ENCODE measurements around the gene PRR13. TPM values are rescaled to one million over a fixed set of nuclear protein-coding genes. Genes with fewer than 3 reads are reported as not detected.
A peak's percentile ranks its signal among the peaks of the same experiment; 100 is the strongest.

Gene PRR13
- total RNA-seq, 4 donors from 2014 or later, result 40.3 to 90.4 (median 74.2) TPM

- no peak within 1 kb of the TSS for H3K27ac ChIP-seq
- intact Hi-C loops (cut with DNase I; ENCODE audit: low total_unique reads), result loop anchor here (1.0 kb wide), 1 partner anchor 21 kb away; no protein-coding TSS in a partner anchor
- H3K36me3 ChIP-seq, result no peaks in the 10 kb centered on the region
- peaks cover 2 to 11% of the 10 kb centered on the region in 2 donors for H3K4me1 ChIP-seq
- no peak within 1 kb of the TSS for H3K4me3 ChIP-seq
- H3K9me3 ChIP-seq, result no peaks in the 10 kb centered on the region
- no peak for TF ChIP-seq CTCF (IDR thresholded peaks at IDR 0.05 in 4 of 5, conservative IDR thresholded peaks at IDR 0.05 in 1 of 5)
- no peak for TF ChIP-seq POLR2A (IDR thresholded peaks at IDR 0.05)
- in situ Hi-C loops (cut with MboI; ENCODE audit: low sequenced_read_pairs in 4 of 4), result loop anchor here (5.0 kb wide), 2 partner anchors 66 to 71 kb away; no protein-coding TSS in a partner anchor
- ATAC-seq (no peak), DNase-seq (no peak)
- no peaks in the 10 kb centered on the region for H3K27me3 ChIP-seq
Observed at GRCh38 chr12:53423597-53423996, 17.9 kb upstream of the PRR13 start, which contains the start of gene AMHR2. Gene AMHR2 (plus strand): TSS chr12:53423855. CDS start chr12:53423935, 80 bp downstream.

- no peaks in the 10 kb centered on the region for H3K9me3 ChIP-seq
- ATAC-seq (no peak), DNase-seq (no peak)
- intact Hi-C loops (cut with DNase I; ENCODE audit: low total_unique reads), result no loop called here
- in situ Hi-C loops (cut with MboI; ENCODE audit: low sequenced_read_pairs in 4 of 4), result loop anchor here (5.0 kb wide), 2 partner anchors 68 to 73 kb away; no protein-coding TSS in a partner anchor
- H3K36me3 ChIP-seq, result no peaks in the 10 kb centered on the region
- no peak for TF ChIP-seq POLR2A (IDR thresholded peaks at IDR 0.05)
- no peak for TF ChIP-seq CTCF (IDR thresholded peaks at IDR 0.05 in 4 of 5, conservative IDR thresholded peaks at IDR 0.05 in 1 of 5)
- peaks cover 2 to 11% of the 10 kb centered on the region in 2 donors for H3K4me1 ChIP-seq
- H3K4me3 ChIP-seq, result no peak overlapping the region
- no peaks in the 10 kb centered on the region for H3K27me3 ChIP-seq
- H3K27ac ChIP-seq, result no peak overlapping the region
Observed at GRCh38 chr12:53424626-53425514, 16.7 kb upstream of the PRR13 start.

- intact Hi-C loops (cut with DNase I; ENCODE audit: low total_unique reads) (no loop called here), in situ Hi-C loops (cut with MboI; ENCODE audit: low sequenced_read_pairs in 4 of 4) (no loop called here)
- no peaks in the 10 kb centered on the region for H3K27me3 ChIP-seq
- no peak for TF ChIP-seq POLR2A (IDR thresholded peaks at IDR 0.05)
- TF ChIP-seq CTCF (IDR thresholded peaks at IDR 0.05 in 4 of 5, conservative IDR thresholded peaks at IDR 0.05 in 1 of 5), result no peak
- H3K4me3 ChIP-seq, result no peak overlapping the region
- no peaks in the 10 kb centered on the region for H3K36me3 ChIP-seq
- ATAC-seq (no peak), DNase-seq (no peak)
- H3K9me3 ChIP-seq, result no peaks in the 10 kb centered on the region
- H3K4me1 ChIP-seq, result peaks cover 2 to 11% of the 10 kb centered on the region in 2 donors
- H3K27ac ChIP-seq, result no peak overlapping the region
Observed at GRCh38 chr12:53425515-53426150, 15.9 kb upstream of the PRR13 start.

GRCh38 chr12:53427905-53428594 lies 13.5 kb upstream of the PRR13 start:
- in situ Hi-C loops (cut with MboI; ENCODE audit: low sequenced_read_pairs in 4 of 4), result no loop called here
- Histone ChIP-seq H3K27ac (peak overlapping the region in 3 of 4 donors; percentile 58 to 67 (median 62)), H3K27me3 (no peaks in the 10 kb centered on the region), H3K4me3 (no peak overlapping the region), H3K9me3 (no peaks in the 10 kb centered on the region), H3K36me3 (no peaks in the 10 kb centered on the region), H3K4me1 (peaks cover 2 to 8% of the 10 kb centered on the region in 2 donors)
- no peak for TF ChIP-seq CTCF (IDR thresholded peaks at IDR 0.05 in 4 of 5, conservative IDR thresholded peaks at IDR 0.05 in 1 of 5)
- no peak for TF ChIP-seq POLR2A (IDR thresholded peaks at IDR 0.05)
- no peak for DNase-seq
- ATAC-seq, result no peak
- intact Hi-C loops (cut with DNase I; ENCODE audit: low total_unique reads), result no loop called here
